Coronary artery (tissue), 2 donors: ENCODE data around the gene POLR3GL.

Experiments
- DNase-seq: peaks from one replicate; pipeline ENCODE4 v3.0.0-alpha.2; 2017; ENCODE audit warnings: low spot score
- H3K27ac ChIP-seq, 2 donors: fragments of 200-600 bp; sonication (generic); one replicate each; pipeline ENCODE4 v1.5.1; 2016 to 2019
- H3K4me3 ChIP-seq: fragments of 200-600 bp; sonication (generic); 2 replicates; pipeline ENCODE4 v1.5.1; 2016; ENCODE audit warnings: mild to moderate bottlenecking, moderate library complexity
- TF ChIP-seq, protein P1 (sequence below): fragments of 200-600 bp; sonication (generic); IDR thresholded peaks from one replicate; pipeline ENCODE4 v1.5.1; 2019; ENCODE audit warnings: antibody characterized with exemption

The POLR3GL gene

DNA sequence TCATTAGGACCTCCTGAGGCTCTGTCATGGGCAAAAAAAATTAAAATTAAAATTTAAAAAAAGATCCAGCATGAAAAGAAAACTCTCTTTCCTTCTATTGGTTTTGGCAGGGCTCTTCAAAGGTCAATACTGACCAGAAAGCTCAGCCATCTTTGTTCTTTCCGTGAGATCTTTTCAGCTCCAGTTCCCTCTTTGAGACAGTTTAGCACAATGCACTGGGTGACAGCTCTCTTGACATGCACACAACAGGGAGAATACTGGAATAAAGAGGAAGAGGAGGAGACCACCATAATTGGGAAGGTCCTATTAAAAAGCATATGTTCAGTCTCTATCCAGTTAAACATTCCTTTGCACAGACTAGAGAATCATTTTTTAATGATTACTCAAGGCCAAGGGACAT is 13.0 kb upstream of the POLR3GL start:
- TF ChIP-seq, protein P1, sequence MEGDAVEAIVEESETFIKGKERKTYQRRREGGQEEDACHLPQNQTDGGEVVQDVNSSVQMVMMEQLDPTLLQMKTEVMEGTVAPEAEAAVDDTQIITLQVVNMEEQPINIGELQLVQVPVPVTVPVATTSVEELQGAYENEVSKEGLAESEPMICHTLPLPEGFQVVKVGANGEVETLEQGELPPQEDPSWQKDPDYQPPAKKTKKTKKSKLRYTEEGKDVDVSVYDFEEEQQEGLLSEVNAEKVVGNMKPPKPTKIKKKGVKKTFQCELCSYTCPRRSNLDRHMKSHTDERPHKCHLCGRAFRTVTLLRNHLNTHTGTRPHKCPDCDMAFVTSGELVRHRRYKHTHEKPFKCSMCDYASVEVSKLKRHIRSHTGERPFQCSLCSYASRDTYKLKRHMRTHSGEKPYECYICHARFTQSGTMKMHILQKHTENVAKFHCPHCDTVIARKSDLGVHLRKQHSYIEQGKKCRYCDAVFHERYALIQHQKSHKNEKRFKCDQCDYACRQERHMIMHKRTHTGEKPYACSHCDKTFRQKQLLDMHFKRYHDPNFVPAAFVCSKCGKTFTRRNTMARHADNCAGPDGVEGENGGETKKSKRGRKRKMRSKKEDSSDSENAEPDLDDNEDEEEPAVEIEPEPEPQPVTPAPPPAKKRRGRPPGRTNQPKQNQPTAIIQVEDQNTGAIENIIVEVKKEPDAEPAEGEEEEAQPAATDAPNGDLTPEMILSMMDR, result no peak
- no peak for DNase-seq
- Histone ChIP-seq H3K27ac (no peak overlapping the region), H3K4me3 (no peak overlapping the region)

DNA sequence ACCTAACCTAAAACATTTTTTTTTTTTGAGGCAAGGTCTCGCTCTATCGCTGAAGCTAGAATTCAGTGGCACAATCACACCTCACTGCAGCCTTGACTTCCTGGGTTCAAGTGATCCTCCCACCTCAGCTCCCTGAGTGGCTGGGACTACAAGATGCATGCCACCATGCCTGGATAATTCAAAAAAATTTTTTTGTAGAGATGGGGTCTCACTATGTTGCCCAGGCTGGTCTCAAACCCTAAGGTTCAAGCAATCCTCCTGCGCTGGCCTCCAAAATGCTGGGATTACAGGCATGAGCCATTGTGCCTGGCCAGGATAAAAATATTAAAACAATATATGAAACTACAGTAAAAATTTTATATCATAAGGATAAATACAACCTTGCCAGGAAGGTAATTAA is 11.6 kb upstream of the POLR3GL start:
- Histone ChIP-seq H3K4me3 (no peak overlapping the region), H3K27ac (no peak overlapping the region)
- TF ChIP-seq, protein P1, result no peak
- no peak for DNase-seq

DNA sequence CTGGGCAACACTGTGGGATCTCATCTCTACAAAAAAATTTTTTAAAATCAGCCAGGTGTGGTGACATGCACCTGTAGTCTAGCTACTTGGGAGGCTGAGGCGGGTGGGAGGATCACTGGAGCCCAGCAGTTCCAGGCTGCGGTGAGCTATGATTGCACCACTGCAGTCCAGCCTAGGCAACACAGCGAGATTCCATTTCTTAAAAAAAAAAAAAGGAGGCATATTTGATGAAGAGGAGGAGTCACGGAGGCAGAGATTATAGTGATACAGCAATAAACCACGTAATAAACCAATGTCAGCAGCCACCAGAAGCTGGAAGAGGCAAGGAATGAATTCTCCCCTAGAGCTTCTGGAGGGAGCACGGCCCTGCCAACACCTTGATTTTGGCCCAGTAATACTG is 10.6 kb upstream of the POLR3GL start:
- H3K27ac ChIP-seq, result no peak overlapping the region
- no peak for DNase-seq
- no peak overlapping the region for H3K4me3 ChIP-seq
- TF ChIP-seq, protein P1, result no peak

DNA sequence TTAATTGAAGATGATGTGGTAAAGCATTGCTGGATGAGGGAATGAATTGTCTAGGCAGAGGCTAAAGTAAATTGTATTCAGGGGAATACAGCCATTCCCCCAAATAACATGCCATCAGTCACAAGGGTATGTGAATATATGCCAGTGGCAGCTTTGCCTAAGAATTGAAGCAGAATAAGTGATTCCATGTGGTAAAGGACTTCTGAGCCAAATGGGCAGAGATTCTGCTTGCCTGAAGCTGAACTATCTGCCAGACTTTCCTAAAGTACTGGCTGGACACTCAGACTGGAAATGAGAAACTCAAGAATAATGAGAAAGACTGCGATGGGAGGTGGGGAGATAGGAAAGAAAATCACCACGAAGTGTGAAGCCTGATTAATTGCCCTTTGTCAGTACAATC is 9.1 kb upstream of the POLR3GL start:
- no peak for DNase-seq
- Histone ChIP-seq H3K27ac (peak overlapping the region; percentile 95 to 99), H3K4me3 (peak overlapping the region; percentile 93)
- TF ChIP-seq, protein P1, result no peak

DNA sequence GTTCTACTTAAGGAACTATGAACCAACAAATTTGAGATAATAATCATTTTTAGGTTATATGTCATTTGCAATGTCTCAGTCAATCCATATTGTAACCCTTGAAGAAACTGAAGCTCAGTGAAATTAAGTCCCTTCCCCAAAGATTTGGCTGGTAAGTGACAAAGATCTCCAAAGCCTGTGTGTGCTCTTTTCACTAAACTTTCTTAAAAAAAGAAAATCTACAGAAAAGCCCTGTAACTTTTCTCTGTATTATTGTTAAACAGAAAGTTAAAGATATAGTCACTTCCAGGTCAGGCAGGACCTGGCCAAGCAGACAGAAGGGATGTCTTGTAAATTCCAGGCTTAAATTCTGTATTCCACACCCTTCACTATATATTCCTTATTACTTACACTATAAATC is 8.1 kb upstream of the POLR3GL start:
- H3K27ac ChIP-seq, result peak overlapping the region; percentile 95 to 99
- DNase-seq, result no peak
- TF ChIP-seq, protein P1, result no peak
- H3K4me3 ChIP-seq, result peak overlapping the region; percentile 93

DNA sequence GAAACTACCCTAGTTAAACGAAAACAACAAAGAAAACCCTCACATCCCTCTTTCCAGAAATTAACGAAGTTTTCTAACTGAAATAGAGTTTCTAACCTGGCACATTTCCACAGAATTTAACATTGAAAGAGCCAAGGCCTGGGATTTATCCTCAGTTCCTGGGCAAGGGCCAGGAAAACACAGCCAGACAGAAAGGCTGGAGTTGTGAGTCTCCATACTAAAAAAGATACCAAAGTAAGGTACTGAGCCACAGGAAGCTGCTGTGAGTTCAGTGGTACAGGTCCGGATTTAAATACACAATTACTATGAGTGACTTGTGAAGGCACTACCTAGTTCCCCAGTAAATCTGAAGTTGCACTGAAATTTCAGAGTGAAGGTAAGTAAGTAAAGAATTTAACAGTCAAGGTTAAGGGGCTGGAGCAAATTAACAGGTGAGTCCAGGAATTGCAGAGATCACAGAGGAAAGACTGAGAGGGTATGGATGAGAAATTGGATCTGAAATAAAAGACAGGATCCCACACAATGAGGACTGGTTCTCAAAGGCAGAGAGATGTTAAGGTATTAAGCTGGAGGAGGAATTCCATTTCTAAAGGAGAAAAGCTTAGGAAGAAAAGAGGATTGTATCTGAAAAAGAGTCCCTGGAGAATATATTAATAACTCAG is 7.6 kb upstream of the POLR3GL start:
- H3K27ac ChIP-seq, result peak overlapping the region; percentile 95 to 99
- H3K4me3 ChIP-seq, result peak overlapping the region; percentile 93
- TF ChIP-seq, protein P1, result no peak
- no peak for DNase-seq

DNA sequence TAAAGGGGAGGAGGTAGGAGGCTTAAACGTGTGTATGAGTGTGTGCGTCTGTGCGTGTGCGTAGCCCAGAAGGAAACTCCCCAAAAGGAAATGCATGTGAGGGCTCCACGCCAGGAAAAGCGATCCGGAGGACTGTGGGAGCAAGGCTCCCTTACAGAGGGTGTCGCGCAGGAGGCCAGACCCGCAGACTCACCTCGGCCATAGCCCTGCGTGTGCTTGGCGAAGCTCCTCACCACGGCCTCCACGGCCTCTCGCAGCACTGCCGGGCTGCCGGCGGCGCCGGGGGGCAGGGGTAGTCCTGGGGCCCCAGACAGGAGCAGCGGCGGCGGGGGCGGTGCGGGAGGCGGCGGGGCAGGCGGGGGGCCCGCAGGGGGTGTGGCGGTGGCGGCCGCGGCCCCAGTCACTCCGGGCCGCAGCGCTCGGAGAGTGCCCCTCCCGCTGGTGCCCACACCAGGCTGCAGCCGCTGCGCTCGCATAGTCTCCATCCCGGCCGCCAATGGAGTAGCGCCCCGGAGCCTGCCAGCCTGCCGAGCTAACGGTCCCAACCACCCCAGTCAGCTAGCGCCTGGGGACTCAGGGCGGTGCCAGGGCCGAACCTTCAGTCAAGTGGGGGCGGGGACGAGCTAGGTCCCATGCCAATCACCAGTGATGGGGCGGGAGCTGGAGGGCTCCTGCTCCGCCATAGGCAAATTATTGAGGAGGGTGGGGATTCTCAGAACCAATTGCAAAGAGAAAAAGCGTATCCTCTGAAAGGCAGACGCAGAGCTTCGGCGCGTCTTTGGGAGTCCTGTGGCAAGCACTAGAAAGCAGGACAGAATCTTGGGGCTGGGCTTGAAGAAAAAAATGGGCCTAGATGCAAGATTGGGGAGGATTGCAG is 6.8 kb upstream of the POLR3GL start, which contains the start of gene LIX1L:
Gene LIX1L, minus strand, starts transcription at position 575 of the 877 bp plus-strand sequence. Its CDS starts 90 bp downstream, at position 485.
- Histone ChIP-seq H3K27ac (peak within 1 kb of the TSS; percentile 95 to 99), H3K4me3 (peak within 1 kb of the TSS; percentile 93)
- TF ChIP-seq, protein P1, result no peak
- peak; percentile 98 for DNase-seq
